Activated CD4-positive, alpha-beta T cell treated with anti-CD3 and anti-CD28 coated beads for 48 hours (primary cell): ENCODE results near the gene FAT1.
"Not testable (repeated sequence)": the region's sequence is repeated elsewhere in the genome, so short reads cannot be mapped to it uniquely, and the experiment has no call there.

Source experiments
- DNase-seq: peaks from one replicate; pipeline ENCODE4 v3.0.0-alpha.2; 2020

FAT1 gene

GRCh38 chr4:186723292-186724057, at the start of gene FAT1:
FAT1 (minus strand) TSS chr4:186723856; CDS start chr4:186709827, 14,029 bp downstream.
- DNase-seq: peak; percentile 31

- DNase-seq: no peak
Observed at GRCh38 chr4:186772936-186773487, 49.4 kb upstream of the FAT1 start.

GRCh38 chr4:186771624-186772023, 48.0 kb upstream of the FAT1 start:
- no peak for DNase-seq

- DNase-seq: no peak
Observed at GRCh38 chr4:186770481-186771175, 47.0 kb upstream of the FAT1 start.

GRCh38 chr4:186767794-186768193, 44.1 kb upstream of the FAT1 start:
- no peak for DNase-seq

GRCh38 chr4:186765673-186766546, 42.3 kb upstream of the FAT1 start:
- DNase-seq: no peak

GRCh38 chr4:186765138-186765537, 41.5 kb upstream of the FAT1 start:
- DNase-seq: no peak

GRCh38 chr4:186764457-186764856, 40.8 kb upstream of the FAT1 start:
- no peak for DNase-seq

GRCh38 chr4:186762865-186763264, 39.2 kb upstream of the FAT1 start:
- no peak for DNase-seq

GRCh38 chr4:186762361-186762760, 38.7 kb upstream of the FAT1 start:
- DNase-seq: no peak

GRCh38 chr4:186761956-186762355, 38.3 kb upstream of the FAT1 start:
- not testable (repeated sequence) for DNase-seq

- DNase-seq: no peak
Observed at GRCh38 chr4:186761393-186761792, 37.7 kb upstream of the FAT1 start.

- DNase-seq: no peak
Observed at GRCh38 chr4:186760576-186760975, 36.9 kb upstream of the FAT1 start.

GRCh38 chr4:186759990-186760389, 36.3 kb upstream of the FAT1 start:
- no peak for DNase-seq

GRCh38 chr4:186758929-186759682, 35.5 kb upstream of the FAT1 start:
- DNase-seq: no peak

- DNase-seq: no peak
Observed at GRCh38 chr4:186757696-186758355, 34.2 kb upstream of the FAT1 start.

- not testable (repeated sequence) for DNase-seq
Observed at GRCh38 chr4:186756550-186756949, 32.9 kb upstream of the FAT1 start.

- no peak for DNase-seq
Observed at GRCh38 chr4:186755550-186756519, 32.2 kb upstream of the FAT1 start.

GRCh38 chr4:186754976-186755375, 31.3 kb upstream of the FAT1 start:
- DNase-seq: no peak

GRCh38 chr4:186752325-186752724, 28.7 kb upstream of the FAT1 start:
- DNase-seq: no peak
